ENCODE results near the gene HEATR5B.

GRCh38 chr2:36981911-36982310 is 102.3 kb downstream of the HEATR5B start:
- TF ChIP-seq, protein P1, sequence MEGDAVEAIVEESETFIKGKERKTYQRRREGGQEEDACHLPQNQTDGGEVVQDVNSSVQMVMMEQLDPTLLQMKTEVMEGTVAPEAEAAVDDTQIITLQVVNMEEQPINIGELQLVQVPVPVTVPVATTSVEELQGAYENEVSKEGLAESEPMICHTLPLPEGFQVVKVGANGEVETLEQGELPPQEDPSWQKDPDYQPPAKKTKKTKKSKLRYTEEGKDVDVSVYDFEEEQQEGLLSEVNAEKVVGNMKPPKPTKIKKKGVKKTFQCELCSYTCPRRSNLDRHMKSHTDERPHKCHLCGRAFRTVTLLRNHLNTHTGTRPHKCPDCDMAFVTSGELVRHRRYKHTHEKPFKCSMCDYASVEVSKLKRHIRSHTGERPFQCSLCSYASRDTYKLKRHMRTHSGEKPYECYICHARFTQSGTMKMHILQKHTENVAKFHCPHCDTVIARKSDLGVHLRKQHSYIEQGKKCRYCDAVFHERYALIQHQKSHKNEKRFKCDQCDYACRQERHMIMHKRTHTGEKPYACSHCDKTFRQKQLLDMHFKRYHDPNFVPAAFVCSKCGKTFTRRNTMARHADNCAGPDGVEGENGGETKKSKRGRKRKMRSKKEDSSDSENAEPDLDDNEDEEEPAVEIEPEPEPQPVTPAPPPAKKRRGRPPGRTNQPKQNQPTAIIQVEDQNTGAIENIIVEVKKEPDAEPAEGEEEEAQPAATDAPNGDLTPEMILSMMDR (conservative IDR thresholded peaks at IDR 0.05; ENCODE audit: low read depth, low read length), result no peak
- TF ChIP-seq RCOR1 (IDR thresholded peaks at IDR 0.05; ENCODE audit: insufficient replicate concordance, low read length) (no peak), FOS (IDR thresholded peaks at IDR 0.05; ENCODE audit: low read depth, low read length) (no peak), POLR2A (IDR thresholded peaks at IDR 0.05; ENCODE audit: low read depth, low read length) (no peak), RAD21 (IDR thresholded peaks at IDR 0.05; ENCODE audit: low read length) (no peak), MAFK (IDR thresholded peaks at IDR 0.05; ENCODE audit: low read depth, low read length) (no peak), MXI1 (IDR thresholded peaks at IDR 0.05; ENCODE audit: borderline replicate concordance, low read depth, low read length) (no peak), CEBPB (IDR thresholded peaks at IDR 0.05; ENCODE audit: low read depth, low read length) (no peak), SMC3 (IDR thresholded peaks at IDR 0.05; ENCODE audit: low read depth, low read length) (no peak), CHD1 (IDR thresholded peaks at IDR 0.05; ENCODE audit: low read depth, low read length) (no peak), BHLHE40 (IDR thresholded peaks at IDR 0.05; ENCODE audit: low read depth, low read length) (no peak), NFE2L2 (IDR thresholded peaks at IDR 0.05; ENCODE audit: low read depth, low read length) (no peak)
- TF ChIP-seq, protein P2, sequence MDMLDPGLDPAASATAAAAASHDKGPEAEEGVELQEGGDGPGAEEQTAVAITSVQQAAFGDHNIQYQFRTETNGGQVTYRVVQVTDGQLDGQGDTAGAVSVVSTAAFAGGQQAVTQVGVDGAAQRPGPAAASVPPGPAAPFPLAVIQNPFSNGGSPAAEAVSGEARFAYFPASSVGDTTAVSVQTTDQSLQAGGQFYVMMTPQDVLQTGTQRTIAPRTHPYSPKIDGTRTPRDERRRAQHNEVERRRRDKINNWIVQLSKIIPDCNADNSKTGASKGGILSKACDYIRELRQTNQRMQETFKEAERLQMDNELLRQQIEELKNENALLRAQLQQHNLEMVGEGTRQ (IDR thresholded peaks at IDR 0.05; ENCODE audit: low read depth, low read length), result no peak
